CD4-positive, alpha-beta T cell treated with Interleukin-1 beta for 1 hour (primary cell): ENCODE measurements around the gene COX6A2.
A peak's percentile ranks its signal among the peaks of the same experiment; 100 is the strongest.
"Not testable (repeated sequence)": the region's sequence is repeated elsewhere in the genome, so short reads cannot be mapped to it uniquely, and the experiment has no call there.

ENCODE experiments used
- DNase-seq, 2 donors: peaks; one replicate each; pipeline ENCODE4 v3.0.0-alpha.2; 2020 to 2022

COX6A2 gene

DNA sequence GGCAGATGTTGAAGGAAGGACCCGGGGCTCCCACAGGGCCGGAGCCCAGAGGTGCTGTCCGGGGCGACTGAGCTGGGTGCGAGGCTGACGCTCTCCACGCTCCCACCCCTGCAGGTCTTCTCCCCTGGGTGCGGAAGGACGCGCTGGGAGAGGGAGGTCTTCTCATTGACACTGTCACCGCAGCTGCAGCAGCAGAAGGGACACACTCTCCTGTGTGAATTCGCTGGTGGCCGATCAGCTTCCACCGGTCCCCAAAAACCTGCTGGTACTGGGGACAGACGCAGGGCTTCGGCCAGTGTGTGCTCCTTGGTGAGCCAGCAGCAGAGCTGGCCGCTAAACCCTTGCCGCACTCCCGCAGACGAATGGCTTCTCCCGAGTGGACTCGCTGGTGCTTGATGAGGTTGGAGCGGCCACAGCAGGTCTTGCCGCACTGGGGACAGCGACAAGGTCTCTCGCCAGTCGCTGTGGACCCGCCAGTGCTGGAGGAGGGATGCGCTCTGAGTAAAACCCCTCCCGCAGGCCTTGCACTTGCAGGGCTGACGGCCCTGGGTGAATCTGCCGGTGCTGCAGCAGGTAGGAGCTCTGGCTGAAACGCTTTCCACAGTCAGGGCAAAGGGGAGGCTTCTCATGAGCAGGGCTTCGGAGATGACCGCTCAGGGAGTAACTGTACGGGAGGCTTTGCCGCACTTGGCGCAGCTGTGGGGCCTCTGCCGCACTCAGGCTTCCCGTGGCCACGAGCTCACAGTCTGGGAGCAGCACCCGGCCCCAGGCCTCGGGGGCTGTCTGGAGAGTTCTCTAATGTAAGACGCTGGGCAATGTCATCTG lies 8.3 kb upstream of the COX6A2 start:
- no peak for DNase-seq

DNA sequence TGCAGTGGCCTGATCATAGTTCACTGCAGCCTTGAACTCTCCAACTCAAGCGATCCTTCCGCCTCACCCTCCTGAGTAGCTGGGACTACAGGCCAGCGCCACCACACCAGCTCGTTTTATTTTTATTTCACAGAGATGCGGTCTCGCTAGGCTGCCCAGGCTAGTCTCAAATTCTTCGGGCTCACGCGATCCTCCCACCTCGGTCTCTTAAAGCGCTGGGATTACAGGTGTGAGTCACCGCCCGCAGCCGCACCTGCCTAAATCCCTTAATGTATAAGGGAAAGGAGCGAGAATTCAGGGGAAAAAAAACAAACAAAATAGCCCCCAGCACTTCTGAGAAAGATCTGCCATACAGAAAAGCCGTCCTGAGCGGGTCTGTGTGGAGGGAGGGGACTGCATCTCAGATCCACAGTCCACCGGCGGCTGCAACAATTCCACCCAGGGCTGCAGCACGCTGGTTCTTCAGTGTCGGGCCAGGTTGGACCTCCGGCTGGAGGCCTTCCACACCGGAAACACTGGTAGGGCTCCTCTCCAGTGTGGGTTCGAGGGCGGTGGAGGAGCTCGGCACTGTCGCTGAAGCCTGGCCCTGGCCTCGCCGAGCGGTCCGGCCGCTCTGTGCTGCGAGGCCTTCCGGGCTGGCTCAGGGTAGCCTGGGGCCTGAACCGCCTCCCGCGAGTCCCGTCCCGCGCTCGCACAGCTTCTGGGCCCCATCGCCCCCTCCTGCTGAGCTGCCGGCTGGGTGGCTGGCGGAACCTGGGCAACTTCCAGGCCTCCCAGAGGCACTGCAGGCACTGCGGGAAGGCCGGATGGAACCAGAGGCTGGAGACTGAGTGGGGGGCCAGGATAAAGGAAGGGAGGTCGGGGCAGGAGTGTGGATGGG lies 7.4 kb upstream of the COX6A2 start:
- no peak for DNase-seq

DNA sequence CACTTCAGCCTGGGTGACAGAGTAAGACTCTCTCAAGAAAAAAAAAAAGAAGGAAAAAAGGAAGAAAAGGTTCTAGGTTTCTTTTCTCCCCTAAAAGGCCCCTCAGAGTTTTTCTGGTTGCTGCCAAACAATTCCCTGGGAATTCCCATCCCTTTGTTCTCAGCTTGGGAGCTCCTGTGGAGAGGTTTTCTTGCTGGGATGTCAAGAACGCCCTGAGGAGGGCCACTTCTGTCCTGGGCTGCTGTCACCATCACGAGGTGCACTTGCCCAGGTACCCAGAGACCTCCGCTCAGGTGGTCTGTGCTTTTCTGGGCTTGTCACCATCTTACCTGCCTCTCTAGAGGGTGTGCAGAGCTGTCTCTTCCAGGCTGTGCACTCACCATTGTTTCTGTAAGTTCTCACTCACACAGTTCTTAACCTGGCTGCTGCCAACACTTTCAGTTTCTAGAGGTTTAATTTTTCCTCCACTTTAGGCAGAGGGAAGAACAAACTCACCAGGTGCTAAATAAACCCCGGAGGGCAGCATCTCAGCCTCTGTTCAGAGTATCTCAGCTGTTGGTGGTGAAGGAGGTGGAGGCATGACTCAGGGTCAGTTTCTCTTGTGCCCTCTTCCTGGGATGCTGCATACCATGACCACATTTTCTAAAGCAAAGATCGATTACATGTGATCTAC lies 2.4 kb upstream of the COX6A2 start:
- DNase-seq, result no peak

DNA sequence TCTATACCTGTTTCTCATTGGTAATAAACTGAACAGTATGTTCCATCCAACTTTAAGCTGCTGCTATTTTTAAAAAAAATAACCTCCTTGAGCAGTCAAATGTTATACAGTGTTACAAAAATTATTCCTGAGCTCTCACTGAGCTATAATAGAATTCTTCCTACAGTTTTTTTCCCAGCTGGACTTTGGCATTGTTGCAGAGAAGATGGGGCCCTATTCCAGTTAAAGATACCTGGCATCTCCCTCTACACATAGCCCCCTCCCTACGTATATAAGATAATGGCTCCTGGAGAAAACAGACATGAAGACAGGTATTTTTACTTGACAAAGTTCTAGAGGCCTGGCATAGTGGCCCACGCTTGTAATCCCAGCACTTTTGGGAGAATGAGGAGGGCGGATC lies 1.6 kb upstream of the COX6A2 start:
- no peak for DNase-seq

DNA sequence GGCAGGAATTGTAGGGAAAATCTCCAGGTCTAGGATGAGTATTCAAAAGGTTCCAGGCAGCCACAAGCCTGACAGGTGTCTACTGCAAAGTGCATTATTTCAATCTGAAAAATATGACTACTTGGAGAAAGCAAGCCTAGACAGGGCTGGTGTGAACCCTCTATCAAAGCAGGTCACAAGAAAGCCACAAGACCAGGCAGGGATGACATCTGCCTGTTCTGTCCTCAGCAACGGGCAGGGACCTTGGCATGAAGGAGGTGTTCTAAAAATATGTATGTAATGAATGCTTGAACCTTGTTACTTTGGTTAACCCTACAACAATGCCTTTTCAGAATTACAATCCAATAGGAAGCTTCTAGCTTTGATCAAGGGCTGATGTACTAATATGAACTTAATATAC lies 1.2 kb upstream of the COX6A2 start:
- DNase-seq, result no peak

DNA sequence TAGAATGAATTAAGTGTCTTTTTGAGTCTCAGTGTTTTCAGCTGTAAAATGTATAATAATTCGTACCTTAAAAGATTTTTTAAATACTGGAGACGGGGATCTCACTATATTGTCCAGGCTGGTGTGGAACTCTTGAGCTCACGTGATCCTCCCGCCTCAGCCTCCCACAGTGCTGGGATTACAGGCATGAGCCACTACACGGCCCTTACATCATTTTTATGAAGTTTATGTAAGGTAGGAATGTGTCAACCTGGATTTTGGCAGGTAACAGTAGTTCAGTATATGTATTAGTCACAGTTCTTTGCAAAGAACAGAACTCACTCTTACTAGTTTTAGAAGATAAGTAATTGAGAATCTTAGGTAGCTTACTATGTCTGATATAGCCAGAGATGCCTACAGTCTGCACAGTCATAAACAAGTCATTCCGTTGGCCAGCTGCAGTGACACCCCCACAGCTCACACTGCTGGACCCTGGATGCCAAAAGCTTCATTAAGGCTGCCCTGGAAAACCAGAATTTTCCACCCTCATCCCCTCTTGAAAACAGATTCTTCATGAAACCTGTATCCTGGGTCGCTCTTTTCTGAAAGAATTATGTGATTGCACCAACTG lies 583 bp upstream of the COX6A2 start:
- DNase-seq, result no peak

DNA sequence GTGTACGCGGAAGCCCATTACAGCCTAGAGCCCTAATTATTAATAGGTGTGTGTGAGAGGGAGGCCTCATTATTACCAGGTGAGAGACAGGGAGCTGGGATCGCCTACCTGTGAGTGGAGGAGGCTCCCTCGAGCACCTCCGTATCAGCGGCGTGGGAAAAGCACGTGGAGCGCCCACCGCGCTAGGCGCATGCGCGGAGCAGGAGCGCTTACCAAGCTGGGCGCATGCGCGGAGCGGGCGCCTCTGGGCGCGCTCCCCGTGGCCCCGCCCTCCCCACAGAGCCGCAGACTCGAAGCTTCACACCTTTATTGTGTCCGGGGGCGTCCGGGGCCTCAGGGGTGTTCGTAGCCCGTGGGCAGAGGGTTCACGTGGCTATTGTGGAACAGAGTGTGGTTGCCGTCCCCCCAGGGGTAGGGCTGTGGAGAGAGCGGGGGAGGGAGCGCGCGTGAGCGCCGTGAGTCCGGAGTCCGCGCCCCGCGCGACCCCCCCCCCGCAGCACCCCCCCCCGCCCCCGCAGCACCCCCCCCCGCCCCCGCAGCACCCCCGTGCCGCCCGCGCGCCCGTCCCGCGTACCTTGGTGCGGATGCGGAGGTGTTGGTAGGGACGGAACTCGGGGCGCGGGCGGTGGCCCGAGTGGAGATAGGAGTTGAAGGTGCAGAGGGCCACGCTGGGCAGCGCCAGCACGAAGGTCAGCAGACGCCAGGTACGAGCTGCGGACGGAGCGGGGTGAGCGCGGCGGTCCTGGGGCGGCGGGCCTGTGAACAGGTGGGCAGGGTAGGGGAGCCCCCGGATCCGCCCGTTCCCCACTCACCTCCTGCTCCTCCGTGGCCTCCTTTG lies 500 bp downstream of the COX6A2 start:
- peak; percentile 75 to 80 for DNase-seq

DNA sequence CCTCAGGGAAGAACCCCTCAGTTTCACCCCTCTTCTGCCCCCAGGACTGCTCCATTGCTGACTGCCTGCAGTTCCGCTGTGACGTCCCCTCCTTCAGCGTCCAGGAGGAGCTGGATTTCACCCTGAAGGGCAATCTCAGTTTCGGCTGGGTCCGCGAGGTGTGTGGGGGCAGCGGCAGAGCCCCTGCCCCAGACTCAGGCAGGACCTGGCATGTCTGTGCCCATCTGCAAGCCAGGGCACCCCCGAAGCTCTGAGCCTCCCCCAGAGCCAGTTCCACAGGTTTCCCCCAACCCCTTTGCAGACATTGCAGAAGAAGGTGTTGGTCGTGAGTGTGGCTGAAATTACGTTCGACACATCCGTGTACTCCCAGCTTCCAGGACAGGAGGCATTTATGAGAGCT lies 4.4 kb downstream of the COX6A2 start:
- no peak for DNase-seq

DNA sequence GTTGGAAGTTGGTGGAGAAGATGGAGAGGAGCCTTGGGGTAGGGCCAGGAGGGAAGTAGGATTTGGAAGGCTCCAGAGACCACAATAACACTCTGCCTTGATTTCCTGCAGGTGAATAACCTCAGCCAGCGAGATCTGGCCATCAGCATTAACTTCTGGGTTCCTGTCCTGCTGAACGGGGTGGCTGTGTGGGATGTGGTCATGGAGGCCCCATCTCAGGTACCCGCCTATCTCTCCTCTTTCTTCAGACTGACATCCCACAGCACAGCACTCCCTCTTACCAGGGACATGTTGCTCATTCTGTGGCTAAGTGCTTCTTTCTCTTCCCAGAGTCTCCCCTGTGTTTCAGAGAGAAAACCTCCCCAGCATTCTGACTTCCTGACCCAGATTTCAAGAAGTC lies 4.9 kb downstream of the COX6A2 start:
- no peak for DNase-seq

DNA sequence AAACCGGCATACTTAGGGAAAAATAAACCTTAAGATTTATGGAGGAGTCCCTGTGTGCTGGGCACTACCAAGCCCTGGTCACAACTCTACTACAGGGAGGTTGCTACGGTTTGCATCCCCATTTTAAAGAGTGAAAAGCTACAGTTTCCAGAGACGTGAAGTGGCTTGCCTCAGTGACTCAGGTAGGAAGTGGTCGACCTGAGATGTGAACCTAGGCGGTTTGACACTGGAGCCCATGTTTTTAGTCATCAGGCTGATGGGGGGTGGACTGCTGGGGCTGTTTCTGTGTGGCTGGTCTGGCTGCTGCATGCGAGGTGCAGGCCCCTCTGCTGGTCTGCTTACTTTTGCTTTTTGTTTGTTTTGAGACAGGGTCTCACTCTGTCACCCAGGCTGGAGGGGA lies 6.6 kb downstream of the COX6A2 start:
- DNase-seq, result peak; percentile 26 to 36

DNA sequence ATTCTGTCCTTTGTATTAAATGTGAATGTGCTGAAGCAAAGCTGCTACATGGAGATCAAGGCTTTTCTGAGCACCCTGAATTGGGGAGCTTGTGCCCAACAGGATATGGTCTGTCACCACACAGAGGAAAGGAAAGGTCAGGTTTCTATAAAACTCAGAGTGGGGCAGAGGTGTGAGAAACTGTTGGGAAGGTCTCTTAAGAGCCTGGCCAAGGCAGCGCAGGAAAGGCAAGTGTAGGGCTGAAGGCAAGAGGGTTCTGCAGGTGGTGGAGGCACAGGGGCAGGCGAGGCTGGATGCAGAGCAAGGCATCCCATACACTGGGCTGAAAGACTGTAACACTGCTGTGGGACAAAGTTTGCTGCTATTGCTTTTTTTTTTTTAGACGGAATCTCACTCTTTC lies 8.1 kb downstream of the COX6A2 start:
- DNase-seq, result no peak

DNA sequence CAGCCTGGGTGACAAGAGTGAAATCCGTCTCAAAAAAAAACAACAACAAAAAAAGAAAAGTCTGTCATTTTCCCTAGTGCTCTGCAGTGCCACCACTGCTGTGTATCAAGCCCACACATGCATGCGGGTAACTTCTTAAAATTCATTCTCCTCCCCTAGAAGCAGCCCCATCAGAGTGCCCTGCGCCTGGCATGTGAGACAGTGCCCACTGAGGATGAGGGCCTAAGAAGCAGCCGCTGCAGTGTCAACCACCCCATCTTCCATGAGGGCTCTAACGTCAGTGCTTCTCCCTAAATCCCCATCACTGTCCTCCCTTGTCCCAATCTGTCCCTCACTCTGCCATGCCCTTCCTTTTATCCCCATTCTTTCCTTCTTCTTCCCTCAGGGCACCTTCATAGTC lies 10.2 kb downstream of the COX6A2 start:
- DNase-seq, result no peak

DNA sequence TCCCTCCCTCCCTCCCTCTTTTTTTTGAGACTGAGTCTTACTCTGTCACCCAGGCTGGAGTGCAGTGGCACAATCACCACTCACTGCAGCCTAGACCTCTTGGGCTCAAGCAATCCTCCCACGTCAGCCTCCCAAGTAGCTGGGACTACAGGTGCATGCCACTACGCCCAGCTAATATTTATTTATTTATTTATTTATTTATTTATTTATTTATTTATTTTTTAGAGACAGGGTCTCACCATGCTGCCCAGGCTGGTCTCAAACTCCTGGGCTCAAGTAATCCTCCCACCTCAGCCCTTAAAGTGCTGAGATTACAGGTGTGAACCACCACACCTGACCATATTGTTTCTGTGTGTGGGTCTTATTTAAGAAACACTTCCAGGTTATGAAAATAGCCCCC lies 11.1 kb downstream of the COX6A2 start:
- not testable (repeated sequence) for DNase-seq

DNA sequence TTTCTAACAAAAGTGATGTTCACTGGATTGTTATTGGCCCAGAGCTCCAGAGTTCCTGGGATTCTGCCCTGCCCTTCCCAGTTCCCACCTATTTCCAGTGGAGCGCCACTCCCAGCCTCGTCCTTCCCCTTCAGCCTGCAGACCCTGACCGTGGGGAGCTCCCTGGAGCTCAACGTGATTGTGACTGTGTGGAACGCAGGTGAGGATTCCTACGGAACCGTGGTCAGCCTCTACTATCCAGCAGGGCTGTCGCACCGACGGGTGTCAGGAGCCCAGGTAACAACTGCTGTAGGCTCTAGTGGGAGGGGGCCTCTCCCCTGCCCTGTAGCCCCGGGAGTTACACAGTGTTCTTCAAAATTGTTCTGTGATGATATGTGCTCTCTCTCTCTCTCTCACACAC lies 11.8 kb downstream of the COX6A2 start:
- DNase-seq, result no peak

DNA sequence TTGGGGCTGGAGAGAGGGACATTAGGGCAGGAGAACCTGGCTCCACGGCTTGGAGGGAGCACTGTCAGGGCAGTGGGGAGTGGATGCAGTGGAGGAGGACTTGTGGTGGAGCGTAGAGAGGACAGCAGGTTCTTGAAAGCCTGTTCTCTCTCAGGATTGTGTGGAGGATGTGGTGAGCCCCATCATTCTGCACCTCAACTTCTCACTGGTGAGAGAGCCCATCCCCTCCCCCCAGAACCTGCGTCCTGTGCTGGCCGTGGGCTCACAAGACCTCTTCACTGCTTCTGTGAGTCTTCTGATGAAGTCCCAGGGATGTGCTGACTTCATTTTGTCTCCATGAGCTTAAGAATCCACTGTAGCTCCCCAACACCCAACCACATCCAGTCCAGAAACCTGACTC lies 13.5 kb downstream of the COX6A2 start:
- DNase-seq, result no peak

DNA sequence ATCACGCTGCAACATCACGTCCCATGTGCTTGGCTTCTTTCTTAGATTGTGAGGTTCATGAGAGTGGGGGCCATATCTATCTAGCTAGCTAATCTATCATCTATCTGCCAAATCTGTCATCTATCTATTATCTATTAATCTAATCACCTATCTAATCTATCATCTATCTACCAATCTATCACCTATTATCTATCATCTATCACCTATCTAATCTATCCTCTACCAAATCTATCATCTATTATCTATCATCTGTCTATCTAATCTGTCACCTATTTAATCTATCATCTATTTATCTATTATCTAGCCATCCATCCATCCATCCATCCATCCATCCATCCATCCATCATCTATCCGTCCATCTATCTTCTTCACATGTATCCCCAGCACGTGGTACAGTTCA lies 14.2 kb downstream of the COX6A2 start:
- no peak for DNase-seq

DNA sequence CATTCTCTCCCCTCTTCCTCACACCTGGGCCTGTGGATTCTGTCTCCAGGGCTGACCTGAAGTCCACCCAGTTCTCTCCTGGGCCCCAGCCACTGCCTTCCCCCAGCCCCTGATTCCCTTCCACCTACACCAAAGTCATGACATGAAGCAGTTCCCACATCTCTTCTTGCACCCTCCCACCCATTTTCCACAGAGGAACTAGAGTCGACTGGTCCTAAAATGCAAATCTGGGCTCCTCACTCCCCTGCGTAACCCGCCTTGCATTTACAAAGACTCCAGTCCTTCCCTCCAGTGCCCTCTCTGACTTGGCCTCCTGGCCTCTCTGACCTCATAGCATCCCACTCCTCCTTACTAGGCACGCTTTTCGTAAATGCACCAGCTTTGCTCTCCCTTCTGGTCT lies 14.8 kb downstream of the COX6A2 start:
- no peak for DNase-seq

DNA sequence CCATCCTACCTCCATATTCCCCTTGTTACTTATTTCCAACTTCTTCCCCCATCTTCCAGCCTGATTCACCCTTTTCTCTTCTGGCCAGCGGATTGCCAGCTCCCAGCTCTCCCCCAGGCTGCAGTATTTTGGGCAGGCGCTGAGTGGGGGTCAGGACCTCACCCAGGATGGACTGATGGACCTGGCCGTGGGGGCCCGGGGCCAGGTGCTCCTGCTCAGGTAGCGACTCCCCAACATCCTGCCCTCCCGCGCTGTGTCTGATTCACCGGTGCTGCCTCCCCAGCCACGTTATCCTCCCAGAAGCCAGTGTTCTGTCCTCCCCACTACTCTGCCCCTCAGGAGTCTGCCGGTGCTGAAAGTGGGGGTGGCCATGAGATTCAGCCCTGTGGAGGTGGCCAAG lies 15.4 kb downstream of the COX6A2 start:
- no peak for DNase-seq

DNA sequence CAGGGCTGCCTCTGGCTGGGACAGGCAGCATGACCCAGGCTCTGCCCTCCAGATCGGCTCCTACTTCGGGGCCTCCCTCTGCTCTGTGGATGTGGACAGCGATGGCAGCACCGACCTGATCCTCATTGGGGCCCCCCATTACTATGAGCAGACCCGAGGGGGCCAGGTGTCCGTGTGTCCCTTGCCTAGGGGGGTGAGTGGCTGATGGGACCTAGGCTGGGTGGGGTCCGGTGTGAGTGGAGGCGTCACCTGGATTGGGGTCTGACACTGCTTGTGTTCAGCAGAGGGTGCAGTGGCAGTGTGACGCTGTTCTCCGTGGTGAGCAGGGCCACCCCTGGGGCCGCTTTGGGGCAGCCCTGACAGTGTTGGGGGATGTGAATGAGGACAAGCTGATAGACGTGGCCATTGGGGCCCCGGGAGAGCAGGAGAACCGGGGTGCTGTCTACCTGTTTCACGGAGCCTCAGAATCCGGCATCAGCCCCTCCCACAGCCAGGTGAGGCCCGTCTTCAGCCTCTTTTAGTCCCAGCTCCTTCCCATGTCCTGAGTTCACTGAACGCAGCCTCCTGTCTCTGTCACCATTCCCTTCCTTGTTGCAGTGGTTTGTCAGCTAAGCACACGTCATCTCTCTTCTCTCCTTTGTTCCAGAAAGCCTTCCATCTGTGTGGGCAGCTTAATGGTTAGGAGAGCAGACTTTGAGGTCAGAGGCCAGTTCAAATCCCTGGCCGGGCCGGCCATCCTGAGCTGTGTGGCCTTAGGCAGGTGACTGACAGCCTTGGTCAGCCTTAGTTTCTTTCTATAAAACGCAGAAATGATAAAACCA lies 16.9 kb downstream of the COX6A2 start:
- DNase-seq, result no peak

DNA sequence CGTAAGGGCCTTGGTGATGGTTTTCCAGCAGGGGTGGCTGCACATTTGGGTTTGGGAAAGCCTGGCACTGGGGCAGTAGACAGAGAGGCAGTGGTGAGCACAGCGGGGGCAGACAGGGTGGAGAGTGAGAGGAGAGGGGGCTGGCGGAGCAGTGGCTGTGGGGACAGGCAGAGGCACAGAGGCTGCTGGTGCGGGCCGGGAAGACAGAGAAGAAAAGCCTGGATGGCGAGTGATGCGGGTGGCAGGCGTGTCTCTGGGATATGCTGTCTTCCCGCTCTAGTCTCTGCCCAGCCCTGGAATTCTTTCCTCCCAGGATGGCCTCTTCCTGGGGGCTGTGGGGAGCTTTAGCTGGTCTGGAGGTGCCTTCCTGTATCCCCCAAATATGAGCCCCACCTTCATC lies 18.1 kb downstream of the COX6A2 start:
- no peak for DNase-seq

DNA sequence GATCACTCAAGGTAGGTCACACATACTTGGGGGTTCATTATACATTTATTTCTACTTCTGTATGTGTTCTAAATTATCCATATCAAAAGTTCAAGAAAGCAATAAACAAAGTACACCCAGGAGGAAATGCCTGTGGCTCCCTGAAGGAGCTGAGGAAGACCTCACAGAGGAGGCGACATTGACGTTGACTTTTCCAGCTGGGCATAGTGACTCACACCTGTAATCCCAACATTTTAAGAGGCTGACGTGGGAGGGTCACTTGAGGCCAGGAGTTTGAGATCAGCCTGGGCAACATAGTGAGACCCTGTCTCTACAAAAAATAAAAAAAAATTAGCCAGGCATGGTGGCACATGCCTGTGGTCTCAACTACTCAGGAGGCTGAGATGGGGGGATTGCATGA lies 18.7 kb downstream of the COX6A2 start:
- no peak for DNase-seq
